HG03060 (cell line): Measurements from ENCODE around the gene ZNF154.
"Not testable (repeated sequence)": the region's sequence is repeated elsewhere in the genome, so short reads cannot be mapped to it uniquely, and the experiment has no call there.

Experiments
- ATAC-seq: cut with Tn5 transposase; IDR thresholded peaks from one replicate; pipeline ENCODE4 v1.9.1; 2021; ENCODE audit warnings: low read depth, moderate number of reproducible peaks; ENCODE audit not compliant: unreplicated experiment

ZNF154 gene

GRCh38 chr19:57708641-57709361, at the start of gene ZNF154:
TSS of gene ZNF154 (minus strand) at chr19:57709204. CDS start at chr19:57708971, 233 bp downstream.
- ATAC-seq: no peak

GRCh38 chr19:57757941-57758340, 48.9 kb upstream of the ZNF154 start:
- no peak for ATAC-seq

GRCh38 chr19:57755031-57755430, 46.0 kb upstream of the ZNF154 start:
- ATAC-seq: no peak

- no peak for ATAC-seq
These were observed 45.2 kb upstream of the ZNF154 start for GRCh38 chr19:57754091-57754673.

- no peak for ATAC-seq
These were observed 39.0 kb upstream of the ZNF154 start for GRCh38 chr19:57748029-57748428.

GRCh38 chr19:57747472-57747807, 38.4 kb upstream of the ZNF154 start:
- ATAC-seq: no peak

GRCh38 chr19:57746580-57747471, 37.8 kb upstream of the ZNF154 start, which contains the start of gene ZNF776:
TSS of gene ZNF776 (plus strand) at chr19:57746815. CDS start at chr19:57747059, 244 bp downstream.
- peak; percentile 82 for ATAC-seq

GRCh38 chr19:57738770-57739169, 29.8 kb upstream of the ZNF154 start:
- ATAC-seq: not testable (repeated sequence)

GRCh38 chr19:57738320-57738719, 29.3 kb upstream of the ZNF154 start:
- not testable (repeated sequence) for ATAC-seq

- ATAC-seq: no peak
These were observed 11.9 kb upstream of the ZNF154 start for GRCh38 chr19:57720878-57721277.

- ATAC-seq: no peak
These were observed 11.0 kb upstream of the ZNF154 start for GRCh38 chr19:57719901-57720519.

- ATAC-seq: no peak
These were observed 10.4 kb upstream of the ZNF154 start for GRCh38 chr19:57719424-57719823.

- ATAC-seq: no peak
These were observed 3.2 kb upstream of the ZNF154 start for GRCh38 chr19:57712222-57712621.

- ATAC-seq: no peak
These were observed 612 bp upstream of the ZNF154 start for GRCh38 chr19:57709616-57710015.

- ATAC-seq: no peak
These were observed 2.7 kb downstream of the ZNF154 start for GRCh38 chr19:57706346-57706745.

- ATAC-seq: no peak
These were observed 7.4 kb downstream of the ZNF154 start for GRCh38 chr19:57701625-57702024.

GRCh38 chr19:57689750-57690149, 19.3 kb downstream of the ZNF154 start:
- no peak for ATAC-seq

- no peak for ATAC-seq
These were observed 20.8 kb downstream of the ZNF154 start for GRCh38 chr19:57688011-57688763.

GRCh38 chr19:57687363-57688010, 21.5 kb downstream of the ZNF154 start:
- ATAC-seq: no peak

GRCh38 chr19:57686727-57687126, 22.3 kb downstream of the ZNF154 start:
- ATAC-seq: no peak
